Astrocyte of the cerebellum (primary cell): ENCODE results near the gene SH3TC2.
"Not testable (repeated sequence)": the region's sequence is repeated elsewhere in the genome, so short reads cannot be mapped to it uniquely, and the experiment has no call there.

Experiments
- DNase-seq: peaks from one replicate; pipeline ENCODE4 v3.0.0-alpha.2; 2011; ENCODE audit warnings: low read depth
- H3K4me3 ChIP-seq: 2 replicates; pipeline ENCODE4 v1.5.1; 2011; ENCODE audit warnings: mild to moderate bottlenecking, low read depth, low read length, moderate library complexity
- CTCF ChIP-seq: IDR thresholded peaks from 2 replicates; pipeline ENCODE4 v1.5.1; 2012; ENCODE audit warnings: low read length, low read depth, moderate library complexity, mild to moderate bottlenecking; ENCODE audit errors: missing control alignments
- in situ Hi-C: cut with HindIII; loops from 2 replicates; pipeline ENCODE4 v1.10.0; 2017; ENCODE audit warnings: low sequenced_read_pairs

The SH3TC2 gene

GRCh38 chr5:149093625-149094024 lies 30.8 kb upstream of the SH3TC2 start:
- no peak overlapping the region for H3K4me3 ChIP-seq
- no peak for TF ChIP-seq CTCF
- in situ Hi-C loops = no loop called here
- DNase-seq = no peak

- H3K4me3 ChIP-seq = no peak overlapping the region
- no peak for DNase-seq
- TF ChIP-seq CTCF = no peak
- in situ Hi-C loops = no loop called here
Observed at GRCh38 chr5:149089796-149090195, 26.9 kb upstream of the SH3TC2 start.

- DNase-seq = no peak
- in situ Hi-C loops = no loop called here
- no peak overlapping the region for H3K4me3 ChIP-seq
- no peak for TF ChIP-seq CTCF
Observed at GRCh38 chr5:149088686-149089085, 25.8 kb upstream of the SH3TC2 start.

GRCh38 chr5:149083846-149084245 lies 21.0 kb upstream of the SH3TC2 start:
- in situ Hi-C loops = no loop called here
- DNase-seq = no peak
- H3K4me3 ChIP-seq = no peak overlapping the region
- no peak for TF ChIP-seq CTCF

- no peak for DNase-seq
- H3K4me3 ChIP-seq = no peak overlapping the region
- in situ Hi-C loops = no loop called here
- no peak for TF ChIP-seq CTCF
Observed at GRCh38 chr5:149082271-149082670, 19.4 kb upstream of the SH3TC2 start.

- in situ Hi-C loops = no loop called here
- no peak overlapping the region for H3K4me3 ChIP-seq
- TF ChIP-seq CTCF = no peak
- DNase-seq = no peak
Observed at GRCh38 chr5:149080294-149080693, 17.4 kb upstream of the SH3TC2 start.

- DNase-seq = no peak
- no peak for TF ChIP-seq CTCF
- no peak overlapping the region for H3K4me3 ChIP-seq
- in situ Hi-C loops = no loop called here
Observed at GRCh38 chr5:149079883-149080282, 17.0 kb upstream of the SH3TC2 start.

GRCh38 chr5:149074071-149074470 lies 11.2 kb upstream of the SH3TC2 start:
- in situ Hi-C loops = not testable (repeated sequence)

More at GRCh38 chr5:149074071-149074470, 11.2 kb upstream of the SH3TC2 start:
- not testable (repeated sequence) for H3K4me3 ChIP-seq, DNase-seq
